ENCODE data around the gene NAA80.

NAA80 gene

DNA sequence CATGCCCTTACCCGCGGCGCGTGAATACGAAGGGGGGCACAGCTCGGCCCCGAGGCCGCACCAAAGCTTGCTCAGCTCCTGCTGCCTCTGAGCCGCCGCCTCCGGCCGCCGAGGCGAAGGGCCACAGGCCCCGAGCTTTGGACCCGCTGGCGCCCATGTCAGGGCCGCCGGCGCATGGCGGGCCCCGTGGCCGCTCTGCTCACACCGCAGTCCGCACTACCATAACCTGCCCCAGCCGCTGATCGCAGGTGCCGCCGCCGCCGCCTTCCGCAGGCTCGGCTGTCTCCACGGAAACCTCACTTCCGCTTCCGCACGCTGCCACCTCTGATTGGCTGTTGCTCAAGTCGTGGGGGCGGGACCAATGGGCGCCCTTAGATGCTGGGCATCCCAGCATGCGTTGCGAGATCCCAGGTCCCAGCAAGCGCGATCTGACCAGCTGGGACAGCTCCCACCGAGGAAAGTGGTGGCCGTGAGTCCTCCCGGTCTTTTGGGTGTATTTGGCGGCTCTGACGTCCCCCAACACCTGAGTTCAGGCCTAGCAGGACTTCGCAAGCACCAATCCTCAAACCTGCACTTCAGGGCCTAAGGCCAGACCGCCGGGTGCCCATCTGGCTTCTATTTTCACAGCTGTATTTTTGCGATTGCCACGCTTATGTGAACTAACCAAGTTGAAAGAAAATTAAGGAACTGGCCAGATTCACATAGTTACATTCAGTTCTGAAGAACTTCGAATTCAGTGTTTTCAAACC is 28.9 kb upstream of the NAA80 start, which contains the start of gene TUSC2:
TSS of gene TUSC2 (minus strand) at position 281 of the 749 bp plus-strand sequence. CDS start at position 157, 124 bp downstream.
- peak; percentile 95 to 96 for DNase-seq

- no peak for DNase-seq
Observed at GRCh38 chr3:50327129-50327528, 27.9 kb upstream of the NAA80 start.

- no peak for DNase-seq
Observed at GRCh38 chr3:50326182-50326541, 27.0 kb upstream of the NAA80 start.

GRCh38 chr3:50325497-50326181 is 26.4 kb upstream of the NAA80 start:
- no peak for DNase-seq

GRCh38 chr3:50325113-50325480 is 25.9 kb upstream of the NAA80 start:
- DNase-seq, result no peak

DNA sequence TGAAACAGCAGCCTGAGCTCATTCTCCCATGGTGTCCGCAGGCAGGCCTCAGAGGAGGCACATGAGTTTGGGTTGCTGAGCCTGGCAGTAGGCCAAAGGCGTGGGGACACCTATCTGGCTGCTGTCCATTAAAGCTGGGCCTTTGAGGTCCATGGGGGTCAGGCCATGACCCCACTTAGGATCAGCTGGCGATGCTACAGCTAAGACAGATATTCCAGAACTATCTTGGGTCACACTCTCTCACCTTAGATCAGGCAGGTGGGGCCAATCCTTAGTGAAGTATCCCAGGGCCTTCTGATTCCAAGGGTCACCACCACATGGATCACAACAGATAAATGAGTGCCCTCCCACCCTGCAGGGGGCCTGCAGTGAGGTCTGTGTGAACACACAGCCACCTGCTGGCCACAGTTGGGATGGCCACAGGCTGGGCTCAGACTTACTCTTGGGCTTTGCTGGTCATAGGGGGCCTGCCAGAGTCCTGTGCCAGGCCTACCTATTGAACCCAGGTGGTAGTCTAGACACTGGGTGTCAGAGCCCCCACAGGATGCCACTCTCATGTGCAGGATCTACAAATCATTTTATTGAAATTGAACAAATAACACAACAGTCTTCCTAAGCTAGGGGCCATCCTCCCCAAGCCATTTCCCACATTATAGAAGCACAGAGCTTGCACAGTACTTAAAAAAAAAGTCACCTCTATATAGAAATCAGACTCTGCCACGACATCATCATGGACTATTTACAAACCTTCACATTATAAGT is 25.3 kb upstream of the NAA80 start:
- DNase-seq, result peak; percentile 81 to 82

DNA sequence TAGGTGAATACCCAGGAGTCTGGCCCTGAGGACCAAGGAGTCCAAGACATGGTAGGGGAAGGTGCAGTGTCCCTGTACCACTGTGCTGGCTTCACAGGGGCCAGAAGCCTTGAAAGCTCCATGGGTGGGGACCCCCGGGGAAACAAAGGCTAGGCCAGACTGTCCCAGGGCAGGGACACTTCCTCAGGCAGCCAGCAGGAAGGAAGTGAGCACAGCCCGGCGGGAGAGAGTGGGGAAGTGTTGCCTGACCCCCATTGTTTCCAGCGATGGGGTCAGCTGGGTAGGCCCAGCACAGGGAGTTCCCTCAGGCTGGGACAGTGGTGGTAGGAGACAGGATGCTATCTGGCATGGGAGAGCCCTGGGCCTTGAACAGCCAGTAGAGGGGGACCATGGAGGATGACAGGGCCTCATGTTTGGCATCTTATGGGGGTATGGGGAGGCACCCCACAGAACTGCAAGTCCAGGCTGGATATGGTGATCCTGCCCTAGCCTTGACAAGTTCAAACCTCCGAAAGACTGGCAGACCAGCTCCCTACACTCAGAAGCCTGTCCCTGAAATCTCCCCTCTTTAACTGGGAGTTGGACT is 24.5 kb upstream of the NAA80 start:
- no peak for DNase-seq

DNA sequence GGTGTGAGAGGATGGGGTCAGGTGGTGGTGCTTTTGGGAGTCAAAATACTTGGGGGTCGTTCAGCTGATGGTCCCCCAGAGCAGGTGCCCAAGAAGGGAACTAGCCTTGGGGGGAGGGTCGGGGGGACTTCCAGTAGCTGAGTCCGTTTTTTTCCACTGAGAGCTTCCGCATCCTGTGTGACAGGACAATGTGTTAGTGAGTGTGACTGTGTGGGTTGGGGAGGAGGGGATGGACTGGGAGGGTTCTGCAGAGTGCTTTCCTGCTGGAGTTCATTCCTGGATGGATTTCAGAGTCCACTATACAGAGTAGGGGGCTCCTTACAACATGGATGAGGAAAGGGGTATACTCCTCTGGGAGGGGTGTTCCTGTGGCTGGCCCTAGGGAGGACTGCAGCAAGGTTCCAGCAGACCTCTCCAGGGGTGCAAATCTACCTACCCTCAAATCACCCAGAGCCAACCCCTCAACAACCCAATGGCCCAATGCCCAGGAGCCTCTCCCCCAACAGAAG is 23.9 kb upstream of the NAA80 start:
- no peak for DNase-seq

DNA sequence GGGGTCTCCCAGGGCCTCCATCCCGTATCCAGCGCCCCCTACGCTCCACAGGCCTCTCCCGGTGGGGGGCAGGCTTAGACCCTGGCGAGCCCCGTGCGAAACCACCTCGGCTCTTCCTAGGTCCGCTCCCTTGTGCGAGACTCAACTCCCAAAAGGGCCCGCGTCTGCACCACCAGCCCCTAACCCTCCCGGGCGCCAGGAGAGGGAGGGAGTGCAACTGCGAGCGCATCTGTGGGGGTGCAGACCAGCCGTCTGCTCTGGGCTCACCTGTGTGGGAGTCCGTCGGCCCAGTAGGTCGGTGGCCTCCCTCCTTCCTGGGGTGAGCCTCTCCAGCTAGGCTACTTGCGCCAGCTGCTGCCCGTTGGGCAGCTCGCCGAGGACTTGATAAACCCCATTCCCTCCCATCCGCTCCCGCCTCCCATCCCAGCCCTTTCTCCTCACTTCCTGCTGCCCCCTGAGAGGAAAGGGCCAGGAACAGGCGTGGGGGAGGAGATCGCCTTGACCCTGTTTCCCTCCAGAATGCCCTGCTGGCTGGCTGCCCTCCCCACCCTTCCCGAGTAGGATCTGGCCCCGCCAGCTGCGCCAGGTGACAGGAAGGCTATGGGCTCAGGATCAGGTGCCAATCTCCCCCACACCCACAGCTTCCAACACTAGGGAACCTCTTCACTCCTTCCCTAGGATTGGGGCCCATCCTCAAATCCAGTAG is 23.3 kb upstream of the NAA80 start, which contains the start of gene HYAL2:
TSS of gene HYAL2 (minus strand) at position 360 of the 706 bp plus-strand sequence. CDS start 2,256 bp downstream, outside the sequence.
- DNase-seq, result no peak

DNA sequence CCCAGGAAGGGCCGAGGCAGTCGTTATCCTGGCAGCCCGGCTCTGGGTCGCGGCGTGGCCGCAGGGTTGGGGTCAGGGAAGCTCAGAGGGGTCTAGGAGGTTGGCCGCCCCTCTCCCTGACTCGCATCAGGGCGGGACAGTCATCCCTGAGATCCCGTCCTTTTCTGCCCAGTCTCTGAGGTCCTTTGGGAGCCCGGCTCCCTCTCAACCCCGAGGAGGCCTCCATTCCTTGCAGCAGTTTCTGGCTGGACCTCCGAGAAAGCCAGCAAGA is 22.8 kb upstream of the NAA80 start:
- DNase-seq, result no peak

- DNase-seq, result peak; percentile 92
Observed at GRCh38 chr3:50321336-50322114, 22.3 kb upstream of the NAA80 start.

DNA sequence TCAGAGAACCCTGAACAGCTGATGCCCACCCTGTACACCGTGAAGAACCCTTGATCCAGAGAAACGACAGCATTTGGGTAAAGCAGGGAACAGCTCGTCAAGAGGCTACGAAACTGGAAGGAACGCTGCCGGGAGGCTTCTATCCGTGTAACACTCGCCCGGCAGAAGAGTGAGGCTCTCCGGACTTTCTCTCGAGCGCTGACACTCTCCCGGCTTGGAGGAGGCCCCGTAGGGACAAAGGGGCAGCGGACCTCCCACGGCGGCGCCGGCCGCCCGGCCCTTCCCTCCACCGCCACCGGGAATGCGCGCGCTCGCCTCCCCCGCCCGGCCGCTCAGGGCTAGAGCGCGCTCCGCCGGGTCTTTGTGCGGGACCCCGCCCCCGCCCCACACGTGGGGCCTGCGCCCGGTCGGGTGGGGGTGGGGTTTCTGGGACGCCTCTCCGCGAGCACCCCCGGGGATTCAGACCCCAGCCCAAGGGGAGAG is 21.7 kb upstream of the NAA80 start:
- DNase-seq, result no peak

- DNase-seq, result no peak
Observed at GRCh38 chr3:50319894-50320625, 20.9 kb upstream of the NAA80 start.

DNA sequence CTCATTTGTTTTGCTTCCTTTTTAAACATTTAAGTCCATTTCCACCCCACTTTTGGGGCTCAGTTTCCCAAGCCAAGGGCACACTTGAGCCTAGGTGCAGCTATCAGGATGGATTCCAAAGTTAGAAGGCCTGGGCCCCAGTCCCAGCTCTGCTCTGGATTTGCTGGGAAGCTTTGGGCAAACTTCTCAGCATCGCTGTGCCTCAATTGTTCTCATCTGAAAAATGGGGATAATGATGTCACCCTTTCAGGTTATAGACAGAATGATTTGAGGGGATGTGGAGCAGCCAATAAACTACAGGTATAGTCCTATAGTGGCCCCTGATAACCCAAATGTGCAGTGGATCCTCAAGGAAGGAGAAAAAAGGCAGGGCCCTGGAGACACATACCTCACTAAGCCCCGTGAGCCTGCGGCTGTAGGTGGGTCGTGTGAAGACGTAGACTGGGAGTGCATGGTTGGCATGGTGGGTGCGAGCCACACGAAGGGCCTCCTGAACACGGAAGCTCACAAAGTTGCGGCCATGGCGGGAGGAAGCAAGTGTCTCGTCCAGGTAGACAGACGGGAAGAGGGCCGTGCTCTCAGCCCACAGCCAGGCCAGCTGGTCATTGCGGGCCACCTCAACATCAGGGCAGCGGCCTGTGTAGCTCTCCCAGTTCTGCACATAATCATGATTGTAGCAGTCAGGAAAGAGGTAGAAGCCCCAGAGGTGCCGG is 20.1 kb upstream of the NAA80 start:
- no peak for DNase-seq

GRCh38 chr3:50318615-50319014 is 19.4 kb upstream of the NAA80 start:
- no peak for DNase-seq

- DNase-seq, result no peak
Observed at GRCh38 chr3:50318163-50318562, 19.0 kb upstream of the NAA80 start.

DNA sequence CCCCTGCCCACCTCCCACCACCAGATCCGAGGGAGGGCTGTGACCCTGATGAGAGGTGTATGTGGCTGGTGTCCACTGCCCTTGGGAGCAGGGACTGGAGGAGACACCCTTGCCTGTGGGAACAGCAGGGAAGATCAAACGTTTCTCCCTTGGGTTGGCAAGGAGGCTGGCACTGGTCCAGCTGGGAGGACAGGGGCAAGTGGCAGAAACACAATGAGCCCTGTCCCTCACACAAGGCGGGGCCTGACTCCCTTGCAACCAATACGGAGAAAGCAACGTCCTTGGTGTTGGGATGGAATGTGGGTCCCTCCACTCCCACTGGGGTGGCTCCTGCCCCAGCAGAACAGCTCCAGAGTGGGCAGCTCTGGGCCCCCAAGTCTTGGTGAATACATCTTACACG is 18.1 kb upstream of the NAA80 start:
- no peak for DNase-seq

GRCh38 chr3:50316657-50317242 is 17.5 kb upstream of the NAA80 start:
- DNase-seq, result peak; percentile 62 to 68

GRCh38 chr3:50314816-50315215 is 15.6 kb upstream of the NAA80 start:
- DNase-seq, result no peak

DNA sequence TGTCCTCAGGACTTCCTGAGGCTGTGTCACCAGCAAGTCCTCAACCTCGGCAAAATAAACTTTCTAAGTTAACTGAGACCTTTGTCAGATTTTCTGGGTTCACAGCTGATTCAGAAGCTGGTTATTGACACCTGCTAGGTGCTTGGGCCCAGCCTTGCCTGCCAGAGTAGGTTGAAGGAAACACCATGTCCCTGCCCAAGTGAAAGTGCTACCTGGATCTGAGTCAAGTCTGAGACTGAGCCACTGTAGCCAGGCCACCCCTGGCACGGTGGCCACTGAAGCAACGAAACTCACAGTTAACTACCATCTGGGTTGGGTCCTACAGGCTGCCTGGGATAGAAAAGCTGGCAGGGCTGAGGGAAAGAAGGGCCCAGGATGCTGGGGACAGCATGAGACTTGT is 15.1 kb upstream of the NAA80 start:
- no peak for DNase-seq

All from activated T-cell treated with anti-CD3 and anti-CD28 coated beads, Interleukin-2, amount 50 U/mL, for 48 hours (primary cell).